ENCODE results near the gene MMP20. TPM values are rescaled to one million over a fixed set of nuclear protein-coding genes. Genes with fewer than 3 reads are reported as not detected.

The MMP20 gene
- total and polyA plus RNA-seq, 2 experiments from 2014 or later: not detected

GRCh38 chr11:102639656-102640055 is 14.5 kb upstream of the MMP20 start (continued):
- TF ChIP-seq, protein P1, sequence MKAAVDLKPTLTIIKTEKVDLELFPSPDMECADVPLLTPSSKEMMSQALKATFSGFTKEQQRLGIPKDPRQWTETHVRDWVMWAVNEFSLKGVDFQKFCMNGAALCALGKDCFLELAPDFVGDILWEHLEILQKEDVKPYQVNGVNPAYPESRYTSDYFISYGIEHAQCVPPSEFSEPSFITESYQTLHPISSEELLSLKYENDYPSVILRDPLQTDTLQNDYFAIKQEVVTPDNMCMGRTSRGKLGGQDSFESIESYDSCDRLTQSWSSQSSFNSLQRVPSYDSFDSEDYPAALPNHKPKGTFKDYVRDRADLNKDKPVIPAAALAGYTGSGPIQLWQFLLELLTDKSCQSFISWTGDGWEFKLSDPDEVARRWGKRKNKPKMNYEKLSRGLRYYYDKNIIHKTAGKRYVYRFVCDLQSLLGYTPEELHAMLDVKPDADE (IDR thresholded peaks at IDR 0.05): no peak
- TF ChIP-seq NANOG (IDR thresholded peaks at IDR 0.05; ENCODE audit: borderline replicate concordance): no peak

DNA sequence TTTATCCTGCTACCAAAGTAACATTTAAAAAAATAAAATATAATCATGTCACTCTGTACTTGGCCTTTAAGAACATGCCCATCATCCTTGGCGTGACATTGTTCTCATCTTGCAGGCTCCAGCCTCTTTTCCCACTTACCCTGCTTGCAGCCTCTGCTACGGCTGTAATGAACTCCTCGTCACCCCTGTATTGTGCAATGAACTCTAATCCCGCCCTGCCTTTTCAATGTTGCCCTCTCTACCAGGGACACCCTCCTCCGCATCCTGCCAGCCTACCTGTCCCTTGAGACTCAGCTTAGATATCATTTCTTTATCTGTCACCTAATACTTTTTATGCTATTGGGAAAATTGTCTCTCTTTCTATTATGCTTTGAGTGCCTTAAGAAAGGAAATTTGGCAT is 12.6 kb upstream of the MMP20 start:
- 0 out of 2 replicates have a peak, but pooled peaks cover 3% of the 10 kb centered on the region for H3K9me2 ChIP-seq (ENCODE audit: insufficient read depth)
- Mint-ChIP-seq H3K4me3 (no peak overlapping the region), H3K27ac (no peak overlapping the region), H3K36me3 (ENCODE audit: low read depth) (no peaks in the 10 kb centered on the region), H3K4me1 (peaks cover 3% of the 10 kb centered on the region; the same call in 2 of the 3 replicates), H3K27me3 (ENCODE audit: insufficient read depth, low read depth, poor library complexity) (peaks cover 5% of the 10 kb centered on the region), H3K9me3 (no peaks in the 10 kb centered on the region)
- H3K4me3 ChIP-seq: no peak overlapping the region
- TF ChIP-seq NANOG (IDR thresholded peaks at IDR 0.05; ENCODE audit: borderline replicate concordance): no peak
- H3K27ac ChIP-seq (ENCODE audit: low read depth): no peak overlapping the region
- no peak for ATAC-seq
- no peak for DNase-seq (ENCODE audit: low spot score)
- H3F3A ChIP-seq (replicated peaks; ENCODE audit: low read depth): no peaks in the 10 kb centered on the region
- H3K36me3 ChIP-seq (ENCODE audit: insufficient read depth): no peaks in the 10 kb centered on the region
- no peaks in the 10 kb centered on the region for H4K20me1 ChIP-seq (replicated peaks; ENCODE audit: insufficient read depth)
- H3K4me2 ChIP-seq: no peak overlapping the region
- no peaks in the 10 kb centered on the region for H3K27me3 ChIP-seq (ENCODE audit: insufficient read depth)
- no peak overlapping the region for H2AFZ ChIP-seq
- H3K79me2 ChIP-seq (replicated peaks; ENCODE audit: insufficient read depth): no peaks in the 10 kb centered on the region
- no peaks in the 10 kb centered on the region for H3K4me1 ChIP-seq (ENCODE audit: insufficient read depth)

- no peaks in the 10 kb centered on the region for H3F3A ChIP-seq (replicated peaks; ENCODE audit: low read depth)
- no peak for ATAC-seq
- peak overlapping the region; percentile 19; the same call in 1 of the 2 replicates for H2AFZ ChIP-seq
- no peaks in the 10 kb centered on the region for H4K20me1 ChIP-seq (replicated peaks; ENCODE audit: insufficient read depth)
- no peaks in the 10 kb centered on the region for H3K4me1 ChIP-seq (ENCODE audit: insufficient read depth)
- no peaks in the 10 kb centered on the region for H3K9me2 ChIP-seq (ENCODE audit: insufficient read depth)
- H3K36me3 ChIP-seq (ENCODE audit: insufficient read depth): no peaks in the 10 kb centered on the region
- no peaks in the 10 kb centered on the region for H3K36me3 Mint-ChIP-seq (ENCODE audit: low read depth)
- no peak overlapping the region for H3K4me3 ChIP-seq
- no peaks in the 10 kb centered on the region for H3K27me3 ChIP-seq (ENCODE audit: insufficient read depth)
- no peak for DNase-seq (ENCODE audit: low spot score)
- H3K4me3 Mint-ChIP-seq: no peak overlapping the region
- no peak for TF ChIP-seq POLR2AphosphoS5 (IDR thresholded peaks at IDR 0.05; ENCODE audit: low read depth)
- TF ChIP-seq ZNF331 (CRISPR knock-in tag; IDR thresholded peaks at IDR 0.05; ENCODE audit: low read depth): no peak
- TF ChIP-seq EZH2 (IDR thresholded peaks at IDR 0.05; ENCODE audit: low read depth, unreplicated experiment): no peak
- TF ChIP-seq EZH2phosphoT487 (IDR thresholded peaks at IDR 0.05; ENCODE audit: unreplicated experiment): no peak
- TF ChIP-seq NANOG (IDR thresholded peaks at IDR 0.05; ENCODE audit: borderline replicate concordance): no peak
- no peak for TF ChIP-seq STAT1 (IDR thresholded peaks at IDR 0.05; ENCODE audit: unreplicated experiment)
- TF ChIP-seq ZNF114 (CRISPR knock-in tag; IDR thresholded peaks at IDR 0.05): no peak
- TF ChIP-seq, protein P2, sequence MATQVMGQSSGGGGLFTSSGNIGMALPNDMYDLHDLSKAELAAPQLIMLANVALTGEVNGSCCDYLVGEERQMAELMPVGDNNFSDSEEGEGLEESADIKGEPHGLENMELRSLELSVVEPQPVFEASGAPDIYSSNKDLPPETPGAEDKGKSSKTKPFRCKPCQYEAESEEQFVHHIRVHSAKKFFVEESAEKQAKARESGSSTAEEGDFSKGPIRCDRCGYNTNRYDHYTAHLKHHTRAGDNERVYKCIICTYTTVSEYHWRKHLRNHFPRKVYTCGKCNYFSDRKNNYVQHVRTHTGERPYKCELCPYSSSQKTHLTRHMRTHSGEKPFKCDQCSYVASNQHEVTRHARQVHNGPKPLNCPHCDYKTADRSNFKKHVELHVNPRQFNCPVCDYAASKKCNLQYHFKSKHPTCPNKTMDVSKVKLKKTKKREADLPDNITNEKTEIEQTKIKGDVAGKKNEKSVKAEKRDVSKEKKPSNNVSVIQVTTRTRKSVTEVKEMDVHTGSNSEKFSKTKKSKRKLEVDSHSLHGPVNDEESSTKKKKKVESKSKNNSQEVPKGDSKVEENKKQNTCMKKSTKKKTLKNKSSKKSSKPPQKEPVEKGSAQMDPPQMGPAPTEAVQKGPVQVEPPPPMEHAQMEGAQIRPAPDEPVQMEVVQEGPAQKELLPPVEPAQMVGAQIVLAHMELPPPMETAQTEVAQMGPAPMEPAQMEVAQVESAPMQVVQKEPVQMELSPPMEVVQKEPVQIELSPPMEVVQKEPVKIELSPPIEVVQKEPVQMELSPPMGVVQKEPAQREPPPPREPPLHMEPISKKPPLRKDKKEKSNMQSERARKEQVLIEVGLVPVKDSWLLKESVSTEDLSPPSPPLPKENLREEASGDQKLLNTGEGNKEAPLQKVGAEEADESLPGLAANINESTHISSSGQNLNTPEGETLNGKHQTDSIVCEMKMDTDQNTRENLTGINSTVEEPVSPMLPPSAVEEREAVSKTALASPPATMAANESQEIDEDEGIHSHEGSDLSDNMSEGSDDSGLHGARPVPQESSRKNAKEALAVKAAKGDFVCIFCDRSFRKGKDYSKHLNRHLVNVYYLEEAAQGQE (IDR thresholded peaks at IDR 0.05; ENCODE audit: unreplicated experiment): no peak
- no peak for TF ChIP-seq JUNB (IDR thresholded peaks at IDR 0.05; ENCODE audit: unreplicated experiment)
- no peak overlapping the region for H3K27ac Mint-ChIP-seq
- H3K27me3 Mint-ChIP-seq (ENCODE audit: insufficient read depth, low read depth, poor library complexity): peaks cover 5% of the 10 kb centered on the region
- H3K79me2 ChIP-seq (replicated peaks; ENCODE audit: insufficient read depth): no peaks in the 10 kb centered on the region
- no peak overlapping the region for H3K27ac ChIP-seq (ENCODE audit: low read depth)
- H3K9me3 Mint-ChIP-seq: no peaks in the 10 kb centered on the region
- peaks cover 4% of the 10 kb centered on the region; the same call in 1 of the 3 replicates for H3K4me1 Mint-ChIP-seq
- no peak overlapping the region for H3K4me2 ChIP-seq
These were observed 8.4 kb upstream of the MMP20 start for GRCh38 chr11:102633385-102634026.
